ENCODE data around the gene BPIFB2. TPM values are rescaled to one million over a fixed set of nuclear protein-coding genes. Genes with fewer than 3 reads are reported as not detected.

Gene BPIFB2
- total RNA-seq, 1 donor from 2014 or later = not detected

DNA sequence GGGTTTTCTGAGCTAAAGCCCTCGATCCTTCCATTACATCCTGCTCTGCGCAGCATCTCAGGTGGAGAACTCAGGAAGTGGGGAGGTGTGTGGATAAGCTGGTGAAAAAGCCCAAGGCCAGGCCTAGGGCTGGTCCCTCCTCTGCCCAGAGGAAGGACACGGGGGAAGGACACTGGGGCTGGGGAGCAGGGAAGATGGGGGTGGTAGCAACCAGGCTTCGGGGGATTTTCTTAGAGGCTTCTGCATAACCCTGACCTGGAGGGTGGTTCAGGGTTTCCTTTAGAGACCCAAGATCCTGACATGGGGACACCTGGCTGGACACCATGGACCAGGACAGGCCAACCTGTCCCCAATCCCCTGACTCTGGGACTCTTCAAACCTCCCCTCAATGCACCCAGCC lies 41.1 kb upstream of the BPIFB2 start:
- DNase-seq (ENCODE audit: low read depth) = no peak
- Histone ChIP-seq H3K27me3 (ENCODE audit: control insufficient read depth, insufficient read depth, low read length) (no peaks in the 10 kb centered on the region), H3K36me3 (ENCODE audit: control insufficient read depth, insufficient read depth, low read length) (no peaks in the 10 kb centered on the region), H3K4me3 (ENCODE audit: low read depth, low read length) (no peak overlapping the region)
- TF ChIP-seq CTCF (IDR thresholded peaks at IDR 0.05; ENCODE audit: insufficient read depth, low read length, poor library complexity, severe bottlenecking) = no peak

- no peak for DNase-seq (ENCODE audit: low read depth)
- no peak overlapping the region for H3K4me3 ChIP-seq (ENCODE audit: low read depth, low read length)
- H3K27me3 ChIP-seq (ENCODE audit: control insufficient read depth, insufficient read depth, low read length) = no peaks in the 10 kb centered on the region
- no peaks in the 10 kb centered on the region for H3K36me3 ChIP-seq (ENCODE audit: control insufficient read depth, insufficient read depth, low read length)
- TF ChIP-seq CTCF (IDR thresholded peaks at IDR 0.05; ENCODE audit: insufficient read depth, low read length, poor library complexity, severe bottlenecking) = no peak
Observed at GRCh38 chr20:32966881-32967781, 40.4 kb upstream of the BPIFB2 start.

- no peak for TF ChIP-seq CTCF (IDR thresholded peaks at IDR 0.05; ENCODE audit: insufficient read depth, low read length, poor library complexity, severe bottlenecking)
- H3K27me3 ChIP-seq (ENCODE audit: control insufficient read depth, insufficient read depth, low read length) = no peaks in the 10 kb centered on the region
- DNase-seq (ENCODE audit: low read depth) = no peak
- H3K36me3 ChIP-seq (ENCODE audit: control insufficient read depth, insufficient read depth, low read length) = no peaks in the 10 kb centered on the region
- no peak overlapping the region for H3K4me3 ChIP-seq (ENCODE audit: low read depth, low read length)
Observed at GRCh38 chr20:32967961-32968457, 39.5 kb upstream of the BPIFB2 start.

GRCh38 chr20:32968478-32969241 lies 38.8 kb upstream of the BPIFB2 start:
- no peak for TF ChIP-seq CTCF (IDR thresholded peaks at IDR 0.05; ENCODE audit: insufficient read depth, low read length, poor library complexity, severe bottlenecking)
- Histone ChIP-seq H3K36me3 (ENCODE audit: control insufficient read depth, insufficient read depth, low read length) (no peaks in the 10 kb centered on the region), H3K4me3 (ENCODE audit: low read depth, low read length) (no peak overlapping the region), H3K27me3 (ENCODE audit: control insufficient read depth, insufficient read depth, low read length) (no peaks in the 10 kb centered on the region)
- no peak for DNase-seq (ENCODE audit: low read depth)

GRCh38 chr20:32969356-32970114 lies 38.0 kb upstream of the BPIFB2 start:
- H3K27me3 ChIP-seq (ENCODE audit: control insufficient read depth, insufficient read depth, low read length) = no peaks in the 10 kb centered on the region
- DNase-seq (ENCODE audit: low read depth) = no peak
- TF ChIP-seq CTCF (IDR thresholded peaks at IDR 0.05; ENCODE audit: insufficient read depth, low read length, poor library complexity, severe bottlenecking) = no peak
- H3K4me3 ChIP-seq (ENCODE audit: low read depth, low read length) = no peak overlapping the region
- no peaks in the 10 kb centered on the region for H3K36me3 ChIP-seq (ENCODE audit: control insufficient read depth, insufficient read depth, low read length)
